Left lung (tissue), 10 donors: ENCODE results near the gene FRMD4B. TPM values are rescaled to one million over a fixed set of nuclear protein-coding genes. Genes with fewer than 3 reads are reported as not detected.

Experiments
- ATAC-seq: fragments of 200-7000 bp; cut with Tn5 transposase; one replicate; pipeline ENCODE4 v1.9.1; 2020; ENCODE audit warnings: moderate library complexity
- DNase-seq, 4 donors: peaks; one replicate each; pipeline ENCODE4 v3.0.0-alpha.2; 2013 to 2020
- H3K27ac ChIP-seq, 2 donors: fragments of 200-600 bp; sonication (generic) in 1 of 2; one replicate each; pipeline versions ENCODE4 v1.5.0 to v1.8.0; 2020 to 2021
- H3K27me3 ChIP-seq, 2 donors: fragments of 200-600 bp; sonication (generic) in 1 of 2; one replicate each; pipeline versions ENCODE4 v1.5.0 to v1.8.0; 2020 to 2021
- H3K36me3 ChIP-seq, 2 donors: fragments of 200-600 bp; sonication (generic) in 1 of 2; one replicate each; pipeline versions ENCODE4 v1.5.0 to v1.8.0; 2020 to 2021
- H3K4me1 ChIP-seq, 2 donors: fragments of 200-600 bp; one replicate each; pipeline ENCODE4 v1.8.0; 2021
- H3K4me3 ChIP-seq, 2 donors: fragments of 200-600 bp; sonication (generic) in 1 of 2; one replicate each; pipeline versions ENCODE4 v1.5.0 to v1.8.0; 2020 to 2021; ENCODE audit warnings: mild to moderate bottlenecking in 1 of 2
- H3K9me3 ChIP-seq, 2 donors: fragments of 200-600 bp; sonication (generic) in 1 of 2; one replicate each; pipeline versions ENCODE4 v1.5.0 to v1.8.0; 2020 to 2021
- intact Hi-C, 2 donors: fragments of 100-400 bp; cut with DNase I; formaldehyde crosslinking; loops; one replicate each; pipeline versions ENCODE4 v1.11.2 to v1.14.2; 2022
- polyA plus RNA-seq, 6 donors: library from polyadenylated mRNA; unstranded; fragments of 120-200 nt; gene quantifications; one replicate each; pipeline ENCODE4 v1.2.1, GENCODE V29; 2013; ENCODE audit not compliant: insufficient read length in 6 of 6
- total RNA-seq, 2 donors: library from RNA; stranded (reverse); fragmentation: NEBNext Ultra II Directional; extraction: Animal tissue kit (Norgen Biotek cat#: 25700); gene quantifications; one replicate each; pipeline ENCODE4 v1.2.1, GENCODE V29; 2021
- TF ChIP-seq, protein P1 (sequence below), 2 donors: fragments of 200-600 bp; sonication (generic) in 1 of 2; IDR thresholded peaks; one replicate each; pipeline versions ENCODE4 v1.5.0 to v1.8.0; 2021; ENCODE audit warnings: antibody characterized with exemption in 2 of 2
- donor health status: DM: no; HTN: yes; CAD: no.
- donor health status: DM: no; HTN: no; CAD: no.

The FRMD4B gene
- total and polyA plus RNA-seq, 8 donors: 49.0 to 78.7 (median 71.1) TPM

GRCh38 chr3:69354948-69355347 is 30.9 kb downstream of the FRMD4B start:
- Histone ChIP-seq H3K4me1 (peaks cover 12 to 52% of the 10 kb centered on the region in 2 donors), H3K27me3 (no peaks in the 10 kb centered on the region), H3K27ac (no peak overlapping the region), H3K4me3 (no peak overlapping the region), H3K36me3 (no peaks in the 10 kb centered on the region), H3K9me3 (no peaks in the 10 kb centered on the region)
- DNase-seq (no peak), ATAC-seq (no peak)
- TF ChIP-seq, protein P1, sequence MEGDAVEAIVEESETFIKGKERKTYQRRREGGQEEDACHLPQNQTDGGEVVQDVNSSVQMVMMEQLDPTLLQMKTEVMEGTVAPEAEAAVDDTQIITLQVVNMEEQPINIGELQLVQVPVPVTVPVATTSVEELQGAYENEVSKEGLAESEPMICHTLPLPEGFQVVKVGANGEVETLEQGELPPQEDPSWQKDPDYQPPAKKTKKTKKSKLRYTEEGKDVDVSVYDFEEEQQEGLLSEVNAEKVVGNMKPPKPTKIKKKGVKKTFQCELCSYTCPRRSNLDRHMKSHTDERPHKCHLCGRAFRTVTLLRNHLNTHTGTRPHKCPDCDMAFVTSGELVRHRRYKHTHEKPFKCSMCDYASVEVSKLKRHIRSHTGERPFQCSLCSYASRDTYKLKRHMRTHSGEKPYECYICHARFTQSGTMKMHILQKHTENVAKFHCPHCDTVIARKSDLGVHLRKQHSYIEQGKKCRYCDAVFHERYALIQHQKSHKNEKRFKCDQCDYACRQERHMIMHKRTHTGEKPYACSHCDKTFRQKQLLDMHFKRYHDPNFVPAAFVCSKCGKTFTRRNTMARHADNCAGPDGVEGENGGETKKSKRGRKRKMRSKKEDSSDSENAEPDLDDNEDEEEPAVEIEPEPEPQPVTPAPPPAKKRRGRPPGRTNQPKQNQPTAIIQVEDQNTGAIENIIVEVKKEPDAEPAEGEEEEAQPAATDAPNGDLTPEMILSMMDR (IDR thresholded peaks at IDR 0.05): no peak
- intact Hi-C loops: no loop called here

- intact Hi-C loops: no loop called here
- peaks cover 9 to 51% of the 10 kb centered on the region in 2 donors for H3K4me1 ChIP-seq
- H3K27me3 ChIP-seq: no peaks in the 10 kb centered on the region
- DNase-seq (peak in 2 of 4 donors; percentile 52 to 85), ATAC-seq (peak; percentile 79)
- no peaks in the 10 kb centered on the region for H3K36me3 ChIP-seq
- peak overlapping the region; percentile 61 to 84 for H3K27ac ChIP-seq
- TF ChIP-seq, protein P1 (IDR thresholded peaks at IDR 0.05): no peak
- H3K9me3 ChIP-seq: no peaks in the 10 kb centered on the region
- peak overlapping the region; percentile 13 to 35 for H3K4me3 ChIP-seq
Measured at GRCh38 chr3:69353503-69353902, 32.4 kb downstream of the FRMD4B start.

DNA sequence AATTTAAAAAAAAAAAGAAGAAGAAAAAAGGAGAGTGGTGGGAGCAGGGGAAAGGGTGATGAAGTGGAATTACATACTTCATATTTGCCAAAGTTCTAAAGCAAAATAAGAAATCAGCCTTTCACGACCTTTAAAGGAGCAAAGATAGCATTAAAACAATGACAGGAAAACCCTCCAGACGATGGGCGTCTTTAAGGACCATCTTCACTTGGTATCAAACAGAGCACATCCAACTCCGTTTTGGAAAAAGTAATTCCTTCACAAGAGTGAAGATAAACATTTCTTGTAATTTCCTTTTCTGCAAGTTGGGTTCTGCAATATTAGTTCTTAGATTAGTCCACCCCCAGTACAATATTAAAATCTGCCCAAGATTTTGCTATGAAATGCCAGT is 32.8 kb downstream of the FRMD4B start:
- H3K4me3 ChIP-seq: peak overlapping the region; percentile 13 to 35
- no peak for DNase-seq

GRCh38 chr3:69352305-69353087 is 33.4 kb downstream of the FRMD4B start:
- intact Hi-C loops: no loop called here
- TF ChIP-seq, protein P1 (IDR thresholded peaks at IDR 0.05): no peak
- ATAC-seq: peak; percentile 28
- no peak for DNase-seq
- no peaks in the 10 kb centered on the region for H3K9me3 ChIP-seq
- H3K27ac ChIP-seq: peak overlapping the region; percentile 61 to 84
- H3K4me1 ChIP-seq: peaks cover 5 to 43% of the 10 kb centered on the region in 2 donors
- H3K27me3 ChIP-seq: no peaks in the 10 kb centered on the region
- H3K4me3 ChIP-seq: peak overlapping the region in 1 of 2 donors; percentile 35
- no peaks in the 10 kb centered on the region for H3K36me3 ChIP-seq

More for the DNA sequence above, 32.8 kb downstream of the FRMD4B start:
- ATAC-seq: no peak
- intact Hi-C loops: no loop called here
- TF ChIP-seq, protein P1 (IDR thresholded peaks at IDR 0.05): no peak
- Histone ChIP-seq H3K9me3 (no peaks in the 10 kb centered on the region), H3K27ac (peak overlapping the region; percentile 61 to 84), H3K4me1 (peaks cover 9 to 49% of the 10 kb centered on the region in 2 donors), H3K36me3 (no peaks in the 10 kb centered on the region), H3K27me3 (no peaks in the 10 kb centered on the region)

GRCh38 chr3:69343875-69344274 is 42.0 kb downstream of the FRMD4B start:
- intact Hi-C loops: no loop called here
- Histone ChIP-seq H3K4me3 (no peak overlapping the region), H3K27me3 (no peaks in the 10 kb centered on the region), H3K9me3 (peaks cover 0 to 3% of the 10 kb centered on the region in 2 donors), H3K36me3 (no peaks in the 10 kb centered on the region), H3K27ac (no peak overlapping the region), H3K4me1 (peaks cover 3 to 28% of the 10 kb centered on the region in 2 donors)
- DNase-seq (no peak), ATAC-seq (no peak)
- TF ChIP-seq, protein P1 (IDR thresholded peaks at IDR 0.05): no peak
